NOMO-1 (cell line): ENCODE measurements around the gene NFS1.

Source experiments
- DNase-seq, 2 experiments: peaks; one replicate each; lab custom pipeline; 2025; ENCODE audit not compliant: unreplicated experiment in 2 of 2; lab: John Stamatoyannopoulos, UW

Gene NFS1

GRCh38 chr20:35644806-35645205 lies 54.3 kb downstream of the NFS1 start:
- DNase-seq, result no peak

- no peak for DNase-seq
Observed at GRCh38 chr20:35643045-35643444, 56.1 kb downstream of the NFS1 start.

GRCh38 chr20:35641743-35642142 lies 57.4 kb downstream of the NFS1 start:
- DNase-seq, result no peak

GRCh38 chr20:35640724-35641123 lies 58.4 kb downstream of the NFS1 start:
- DNase-seq, result no peak

- DNase-seq, result no peak
Observed at GRCh38 chr20:35638751-35639150, 60.4 kb downstream of the NFS1 start.

- no peak for DNase-seq
Observed at GRCh38 chr20:35637276-35637675, 61.9 kb downstream of the NFS1 start.

- no peak for DNase-seq
Observed at GRCh38 chr20:35636095-35636494, 63.1 kb downstream of the NFS1 start.

GRCh38 chr20:35635652-35636051 lies 63.5 kb downstream of the NFS1 start:
- no peak for DNase-seq

- no peak for DNase-seq
Observed at GRCh38 chr20:35632539-35633115, 66.5 kb downstream of the NFS1 start.

GRCh38 chr20:35630636-35631035 lies 68.5 kb downstream of the NFS1 start:
- DNase-seq, result no peak

- peak in 1 of 2 experiments; percentile 42 for DNase-seq
Observed at GRCh38 chr20:35629427-35630145, 69.6 kb downstream of the NFS1 start.

- DNase-seq, result no peak
Observed at GRCh38 chr20:35627121-35627520, 72.0 kb downstream of the NFS1 start.

GRCh38 chr20:35626386-35627001 lies 72.7 kb downstream of the NFS1 start:
- no peak for DNase-seq

GRCh38 chr20:35625584-35626385 lies 73.4 kb downstream of the NFS1 start:
- no peak for DNase-seq

- no peak for DNase-seq
Observed at GRCh38 chr20:35621560-35621946, 77.6 kb downstream of the NFS1 start.

GRCh38 chr20:35620818-35621559 lies 78.2 kb downstream of the NFS1 start:
- DNase-seq, result no peak

- peak; percentile 18 to 23 for DNase-seq
Observed at GRCh38 chr20:35619196-35620095, 79.7 kb downstream of the NFS1 start.

GRCh38 chr20:35618263-35619131 lies 80.7 kb downstream of the NFS1 start:
- no peak for DNase-seq
